Body of pancreas (tissue), 4 donors: ENCODE results near the gene PRKG1.

Experiments
- POLR2A ChIP-seq, 3 donors: fragments of 450-650 bp; IDR thresholded peaks; one replicate each; pipeline ENCODE4 v1.6.1; 2016; ENCODE audit warnings: antibody characterized with exemption in 3 of 3, mild to moderate bottlenecking in 2 of 3
- TF ChIP-seq, protein P1 (sequence below), 7 experiments: fragments of 450-650 bp in 4 of 7; fragments of 200-600 bp in 3 of 7; sonication (generic) in 3 of 7; IDR thresholded peaks; one replicate each; pipeline ENCODE4 v1.5.1; 2016 to 2019; ENCODE audit warnings: antibody characterized with exemption in 7 of 7

- TF ChIP-seq, protein P1, sequence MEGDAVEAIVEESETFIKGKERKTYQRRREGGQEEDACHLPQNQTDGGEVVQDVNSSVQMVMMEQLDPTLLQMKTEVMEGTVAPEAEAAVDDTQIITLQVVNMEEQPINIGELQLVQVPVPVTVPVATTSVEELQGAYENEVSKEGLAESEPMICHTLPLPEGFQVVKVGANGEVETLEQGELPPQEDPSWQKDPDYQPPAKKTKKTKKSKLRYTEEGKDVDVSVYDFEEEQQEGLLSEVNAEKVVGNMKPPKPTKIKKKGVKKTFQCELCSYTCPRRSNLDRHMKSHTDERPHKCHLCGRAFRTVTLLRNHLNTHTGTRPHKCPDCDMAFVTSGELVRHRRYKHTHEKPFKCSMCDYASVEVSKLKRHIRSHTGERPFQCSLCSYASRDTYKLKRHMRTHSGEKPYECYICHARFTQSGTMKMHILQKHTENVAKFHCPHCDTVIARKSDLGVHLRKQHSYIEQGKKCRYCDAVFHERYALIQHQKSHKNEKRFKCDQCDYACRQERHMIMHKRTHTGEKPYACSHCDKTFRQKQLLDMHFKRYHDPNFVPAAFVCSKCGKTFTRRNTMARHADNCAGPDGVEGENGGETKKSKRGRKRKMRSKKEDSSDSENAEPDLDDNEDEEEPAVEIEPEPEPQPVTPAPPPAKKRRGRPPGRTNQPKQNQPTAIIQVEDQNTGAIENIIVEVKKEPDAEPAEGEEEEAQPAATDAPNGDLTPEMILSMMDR (IDR thresholded peaks at IDR 0.05): no peak
- no peak for TF ChIP-seq POLR2A (IDR thresholded peaks at IDR 0.05)
These were observed 1134.1 kb downstream of the PRKG1 start for GRCh38 chr10:52208365-52208764.
